HFFc6 (cell line): ENCODE measurements around the gene CCT6B. TPM values are rescaled to one million over a fixed set of nuclear protein-coding genes. Genes with fewer than 3 reads are reported as not detected.

ENCODE experiments used
- DNase-seq: peaks from one replicate; pipeline ENCODE4 v3.0.0-alpha.2; 2018
- H3K27ac Mint-ChIP-seq: 2 replicates; pipeline ENCODE4 v1.8.0; 2020; ENCODE audit warnings: mild to moderate bottlenecking, mixed read lengths
- H3K27me3 Mint-ChIP-seq: 2 replicates; pipeline ENCODE4 v1.8.0; 2021; ENCODE audit warnings: mild to moderate bottlenecking, moderate library complexity, mixed read lengths; ENCODE audit not compliant: insufficient read depth
- H3K36me3 Mint-ChIP-seq: 2 replicates; pipeline ENCODE4 v1.8.0; 2021; ENCODE audit warnings: low read depth, mixed read lengths
- H3K4me1 Mint-ChIP-seq: 2 replicates; pipeline ENCODE4 v1.8.0; 2020; ENCODE audit warnings: low read depth, mixed read lengths
- H3K4me3 Mint-ChIP-seq: 2 replicates; pipeline ENCODE4 v1.8.0; 2020; ENCODE audit warnings: mild to moderate bottlenecking, moderate library complexity, mixed read lengths
- H3K9me3 Mint-ChIP-seq: 2 replicates; pipeline ENCODE4 v1.8.0; 2020; ENCODE audit warnings: mild to moderate bottlenecking, mixed read lengths
- CTCF ChIP-seq: fragments of 200-600 bp; sonication (generic); IDR thresholded peaks from 2 replicates; pipeline ENCODE4 v1.5.0; 2021; ENCODE audit warnings: antibody characterized with exemption, mild to moderate bottlenecking
- total RNA-seq, 6 experiments: library from RNA; stranded (reverse); fragmentation: NEBNext Ultra II Directional; extraction: Animal tissue kit (Norgen Biotek cat#: 25700); gene quantifications; 2 replicates in 1 of 6; 3 replicates in 5 of 6; pipeline ENCODE4 v1.2.3, GENCODE V29; 2021

CCT6B gene
- total RNA-seq, 6 experiments from 2014 or later, result 1.1 to 2.1 (median 1.4) TPM

GRCh38 chr17:34892461-34893249 lies 68.6 kb downstream of the CCT6B start:
- DNase-seq, result no peak
- Mint-ChIP-seq H3K4me3 (no peak overlapping the region), H3K27me3 (peaks cover 20% of the 10 kb centered on the region), H3K36me3 (no peaks in the 10 kb centered on the region), H3K9me3 (no peaks in the 10 kb centered on the region), H3K4me1 (no peaks in the 10 kb centered on the region), H3K27ac (no peak overlapping the region)
- TF ChIP-seq CTCF, result peak; percentile 49

- DNase-seq, result no peak
- Mint-ChIP-seq H3K27me3 (peaks cover 14% of the 10 kb centered on the region), H3K9me3 (no peaks in the 10 kb centered on the region), H3K36me3 (no peaks in the 10 kb centered on the region), H3K27ac (no peak overlapping the region), H3K4me1 (no peaks in the 10 kb centered on the region), H3K4me3 (no peak overlapping the region)
- no peak for TF ChIP-seq CTCF
Measured at GRCh38 chr17:34886831-34887230, 74.4 kb downstream of the CCT6B start.

GRCh38 chr17:34885076-34885475 lies 76.2 kb downstream of the CCT6B start:
- Mint-ChIP-seq H3K4me3 (no peak overlapping the region), H3K27me3 (peaks cover 9% of the 10 kb centered on the region), H3K36me3 (no peaks in the 10 kb centered on the region), H3K4me1 (no peaks in the 10 kb centered on the region), H3K27ac (no peak overlapping the region), H3K9me3 (no peaks in the 10 kb centered on the region)
- TF ChIP-seq CTCF, result no peak
- DNase-seq, result no peak

GRCh38 chr17:34884597-34884996 lies 76.7 kb downstream of the CCT6B start:
- no peak for DNase-seq
- Mint-ChIP-seq H3K27me3 (peaks cover 8% of the 10 kb centered on the region), H3K36me3 (no peaks in the 10 kb centered on the region), H3K4me1 (no peaks in the 10 kb centered on the region), H3K4me3 (no peak overlapping the region), H3K9me3 (no peaks in the 10 kb centered on the region), H3K27ac (no peak overlapping the region)
- no peak for TF ChIP-seq CTCF

GRCh38 chr17:34883106-34884000 lies 77.9 kb downstream of the CCT6B start:
- TF ChIP-seq CTCF, result no peak
- H3K4me3 Mint-ChIP-seq, result no peak overlapping the region
- no peaks in the 10 kb centered on the region for H3K36me3 Mint-ChIP-seq
- no peak for DNase-seq
- no peaks in the 10 kb centered on the region for H3K9me3 Mint-ChIP-seq
- no peak overlapping the region for H3K27ac Mint-ChIP-seq
- H3K4me1 Mint-ChIP-seq, result no peaks in the 10 kb centered on the region
- peaks cover 6% of the 10 kb centered on the region for H3K27me3 Mint-ChIP-seq
